ENCODE measurements around the gene SAPCD2. TPM values are rescaled to one million over a fixed set of nuclear protein-coding genes. Genes with fewer than 3 reads are reported as not detected.

The SAPCD2 gene
- total and polyA plus RNA-seq, 2 of the 8 experiments (the other 6 are each of a cell fraction or from before 2014, with no cell fraction given): 12.7 to 32.1 TPM

DNA sequence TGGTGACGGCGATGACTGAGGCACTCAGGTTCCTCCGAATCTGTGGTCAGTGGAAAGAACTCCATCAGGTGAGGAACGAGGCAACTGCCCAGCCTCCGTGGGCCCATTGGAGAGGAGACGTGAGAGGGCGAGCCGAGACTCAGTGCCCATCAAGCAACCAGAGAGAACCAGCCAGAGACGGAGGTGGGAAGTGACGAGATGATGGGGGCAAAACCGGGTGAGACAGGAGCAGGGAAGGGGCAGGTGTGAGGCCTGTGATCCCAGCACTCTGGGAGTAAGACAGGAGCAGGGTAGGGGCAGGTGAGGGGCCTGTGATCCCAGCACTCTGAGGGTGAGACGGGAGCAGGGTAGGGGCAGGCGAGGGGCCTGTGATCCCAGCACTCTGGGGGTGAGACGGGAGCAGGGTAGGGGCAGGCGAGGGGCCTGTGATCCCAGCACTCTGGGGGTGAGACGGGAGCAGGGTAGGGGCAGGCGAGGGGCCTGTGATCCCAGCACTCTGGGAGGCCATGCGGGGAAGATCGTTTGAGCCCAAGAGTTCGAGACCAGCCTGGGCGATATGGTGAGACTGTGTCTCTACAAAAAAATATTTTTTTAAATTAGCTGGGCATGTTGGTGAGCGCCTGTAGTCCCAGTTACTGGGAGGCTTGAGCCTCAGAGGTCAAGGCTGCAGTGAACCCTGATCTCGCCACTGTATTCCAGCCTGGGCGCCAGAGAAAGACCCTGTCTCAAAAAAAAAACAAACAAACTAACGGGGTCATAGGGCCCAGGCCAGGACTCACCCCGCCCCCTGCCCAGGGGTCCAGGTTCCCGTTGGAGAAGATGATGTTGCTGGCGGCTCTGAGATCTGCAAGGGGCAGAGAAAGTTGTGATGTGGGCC, 40.8 kb upstream of the SAPCD2 start:
- no peak overlapping the region for H3K4me3 ChIP-seq (ENCODE audit: extremely low read depth in 1 of 4, insufficient read depth in 2 of 4, low read depth in 3 of 4, low read length in 4 of 4)
- H3K23ac ChIP-seq (ENCODE audit: insufficient read length): no peak overlapping the region
- H3K23me2 ChIP-seq (ENCODE audit: low read depth, low read length): peaks cover 3% of the 10 kb centered on the region; the same call in 1 of the 2 replicates
- no peak overlapping the region for H4K5ac ChIP-seq (ENCODE audit: insufficient read length, low read depth, low read length)
- H4K20me1 ChIP-seq (replicated peaks in 1 of 2; ENCODE audit: control insufficient read depth in 1 of 2, insufficient read depth in 2 of 2, low read length in 2 of 2): peaks cover 0 to 4% of the 10 kb centered on the region in 2 experiments
- H3K36me3 ChIP-seq (ENCODE audit: control insufficient read depth in 2 of 4, insufficient read depth in 4 of 4, low read length in 3 of 4): peaks cover 0 to 5% (median under 1%) of the 10 kb centered on the region in 4 experiments; a peak in 3 of 8 replicates
- ChIA-PET POLR2A (ENCODE audit: partially characterized antibody) (interaction anchor here (1.3 kb wide), 1 partner anchor 37 kb away, joined by 4 read pairs; no protein-coding TSS in a partner anchor), CTCF (ENCODE audit: partially characterized antibody) (interaction anchor here (0.6 to 1.2 kb wide), 2 partner anchors 43 to 78 kb away, joined by 3 to 4 read pairs; partner anchors contain the start of genes ANAPC2 and SSNA1)
- no peak overlapping the region for H4K91ac ChIP-seq (replicated peaks; ENCODE audit: insufficient read length, low read length)
- H3K79me2 ChIP-seq (ENCODE audit: control insufficient read depth in 1 of 2, insufficient read depth in 2 of 2, low read length in 2 of 2): no peaks in the 10 kb centered on the region
- H3K14ac ChIP-seq (ENCODE audit: insufficient read length): no peak overlapping the region
- H2BK15ac ChIP-seq (ENCODE audit: low read length): no peak overlapping the region
- no peak overlapping the region for H2BK120ac ChIP-seq (replicated peaks; ENCODE audit: low read depth, low read length)
- H2BK20ac ChIP-seq (ENCODE audit: low read length): no peak overlapping the region
- H3K9me3 ChIP-seq (ENCODE audit: insufficient read depth in 2 of 2, low read depth in 1 of 2, low read length in 1 of 2): no peaks in the 10 kb centered on the region
- 86% methylated on average over 26 of the region's 28 CpGs; no CpG with 5 or more reads in 1 of the 2 experiments for WGBS, 2 experiments (ENCODE audit: extremely low coverage in 1 of 2, insufficient coverage in 1 of 2, insufficient read length in 1 of 2, insufficient replicate concordance in 2 of 2, low coverage in 1 of 2, low lambda C conversion rate in 2 of 2, missing lambda C conversion rate in 1 of 2)
- H2AK5ac ChIP-seq (ENCODE audit: low read depth, low read length): no peak overlapping the region
- FAIRE-seq (no peak), DNase-seq (ENCODE audit: low read depth in 1 of 2, low spot score in 2 of 2) (no peak)
- H3K56ac ChIP-seq (replicated peaks; ENCODE audit: insufficient read length, low read depth, low read length): no peak overlapping the region
- H4K8ac ChIP-seq (ENCODE audit: extremely low read depth, insufficient read depth, low read length): no peak overlapping the region
- H3K79me1 ChIP-seq (ENCODE audit: low read depth, low read length): no peaks in the 10 kb centered on the region
- no peak overlapping the region for H2BK12ac ChIP-seq (ENCODE audit: low read depth, low read length)
- H3K4ac ChIP-seq (replicated peaks; ENCODE audit: insufficient read length, low read depth, low read length): no peak overlapping the region
- peaks cover 15 to 34% (median 29%) of the 10 kb centered on the region in 4 experiments for H3K27me3 ChIP-seq (replicated peaks in 1 of 4; ENCODE audit: control insufficient read depth in 3 of 4, extremely low read depth in 1 of 4, insufficient read depth in 3 of 4, low read length in 3 of 4)
- H2BK5ac ChIP-seq (ENCODE audit: low read depth, low read length): no peak overlapping the region
- H3K9ac ChIP-seq (replicated peaks in 1 of 4; ENCODE audit: extremely low read depth in 1 of 4, low read depth in 3 of 4, low read length in 3 of 4): no peak overlapping the region
- H3K27ac ChIP-seq (ENCODE audit: low read depth, low read length): no peak overlapping the region
- H3K18ac ChIP-seq (ENCODE audit: extremely low read depth, low read length): no peak overlapping the region
- H3K4me1 ChIP-seq (replicated peaks in 1 of 4; ENCODE audit: control insufficient read depth in 3 of 4, insufficient read depth in 4 of 4, low read length in 3 of 4): peaks cover 0 to 7% (median under 1%) of the 10 kb centered on the region in 4 experiments; a peak in 3 of 7 replicates
- H2AFZ ChIP-seq (ENCODE audit: low read length): no peak overlapping the region
- H3K4me2 ChIP-seq (ENCODE audit: insufficient read depth in 1 of 2, low read depth in 2 of 2, low read length in 2 of 2): no peak overlapping the region
- TF ChIP-seq NRF1 (IDR thresholded peaks at IDR 0.05; ENCODE audit: low read depth, low read length) (no peak), CEBPB (IDR thresholded peaks at IDR 0.05; ENCODE audit: low read depth, low read length) (no peak), ASH2L (IDR thresholded peaks at IDR 0.05; ENCODE audit: low read length) (no peak), ATF2 (IDR thresholded peaks at IDR 0.05; ENCODE audit: low read length) (no peak), CHD1 (IDR thresholded peaks at IDR 0.05; ENCODE audit: low read depth, low read length) (no peak), SUZ12 (IDR thresholded peaks at IDR 0.05; ENCODE audit: low read length) (no peak), CTCF (IDR thresholded peaks at IDR 0.05; ENCODE audit: control extremely low read depth in 1 of 3, insufficient read depth in 1 of 3, low read depth in 1 of 3, low read length in 3 of 3) (no peak)
